HUES6 (cell line): ENCODE measurements around the gene TEX9.

Experiments used
- H3K27ac ChIP-seq: 2 replicates; pipeline ENCODE4 v1.7.0; 2013; ENCODE audit warnings: low read depth, mild to moderate bottlenecking, low read length, inconsistent platforms
- H3K27me3 ChIP-seq: 2 replicates; pipeline ENCODE4 v1.6.1; 2013; ENCODE audit warnings: low read length; ENCODE audit not compliant: control insufficient read depth, insufficient read depth
- H3K36me3 ChIP-seq: 2 replicates; pipeline ENCODE4 v1.6.1; 2013; ENCODE audit warnings: low read length; ENCODE audit not compliant: control insufficient read depth, insufficient read depth
- H3K4me1 ChIP-seq: 2 replicates; pipeline ENCODE4 v1.6.1; 2013; ENCODE audit warnings: low read length; ENCODE audit not compliant: control insufficient read depth, insufficient read depth
- H3K4me3 ChIP-seq: 2 replicates; pipeline ENCODE4 v1.5.1; 2013; ENCODE audit warnings: low read depth, low read length
- H3K9ac ChIP-seq: one replicate; pipeline ENCODE4 v1.6.1; 2013; ENCODE audit warnings: mild to moderate bottlenecking, low read length
- H3K9me3 ChIP-seq: 2 replicates; pipeline ENCODE4 v1.6.1; 2013; ENCODE audit warnings: low read depth, low read length; ENCODE audit not compliant: control insufficient read depth, insufficient read depth

Gene TEX9

DNA sequence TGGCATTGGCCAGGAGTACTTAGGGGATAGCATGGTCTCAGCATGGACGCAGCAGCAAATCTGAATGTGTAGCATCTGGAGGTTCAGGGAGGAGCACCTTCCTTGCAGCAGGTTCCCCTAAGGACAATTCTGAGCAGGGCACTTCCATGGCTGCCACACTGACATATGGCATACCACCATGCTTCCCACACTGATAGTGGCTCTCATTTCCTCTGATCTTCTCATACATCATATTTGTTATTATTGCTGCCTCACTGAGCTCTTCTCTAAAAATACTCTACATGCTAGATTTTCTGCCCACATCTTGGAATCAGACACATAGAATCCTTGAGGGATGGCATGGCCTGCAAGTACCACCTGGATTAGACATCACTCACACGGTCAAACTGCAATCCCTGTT is 107.1 kb downstream of the TEX9 start:
- H3K4me3 ChIP-seq, result no peak overlapping the region
- no peaks in the 10 kb centered on the region for H3K36me3 ChIP-seq
- no peaks in the 10 kb centered on the region for H3K4me1 ChIP-seq
- H3K27ac ChIP-seq, result no peak overlapping the region
- H3K9me3 ChIP-seq, result no peaks in the 10 kb centered on the region
- H3K9ac ChIP-seq, result no peak overlapping the region
- peaks cover 14% of the 10 kb centered on the region for H3K27me3 ChIP-seq

DNA sequence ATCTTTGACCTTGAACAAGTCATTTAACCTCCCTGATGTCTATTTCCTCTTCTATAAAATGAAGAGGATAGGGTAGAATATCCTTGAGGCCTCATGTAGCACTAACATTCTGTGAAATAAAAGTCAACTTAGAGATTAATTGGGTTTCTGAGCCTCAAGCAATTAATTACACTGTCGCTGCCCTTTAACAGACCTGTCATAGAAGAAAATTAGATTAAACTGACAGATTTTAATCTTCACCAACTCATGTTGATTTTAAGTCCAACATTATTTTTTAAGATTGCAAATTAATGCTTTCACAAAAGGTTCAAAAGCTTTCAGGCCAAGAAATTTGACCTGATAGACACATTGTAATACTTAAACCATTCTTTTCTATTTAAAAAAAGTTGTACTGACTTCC is 107.8 kb downstream of the TEX9 start:
- Histone ChIP-seq H3K4me3 (no peak overlapping the region), H3K9me3 (no peaks in the 10 kb centered on the region), H3K36me3 (no peaks in the 10 kb centered on the region), H3K27me3 (peaks cover 14% of the 10 kb centered on the region), H3K9ac (no peak overlapping the region), H3K27ac (no peak overlapping the region), H3K4me1 (no peaks in the 10 kb centered on the region)

DNA sequence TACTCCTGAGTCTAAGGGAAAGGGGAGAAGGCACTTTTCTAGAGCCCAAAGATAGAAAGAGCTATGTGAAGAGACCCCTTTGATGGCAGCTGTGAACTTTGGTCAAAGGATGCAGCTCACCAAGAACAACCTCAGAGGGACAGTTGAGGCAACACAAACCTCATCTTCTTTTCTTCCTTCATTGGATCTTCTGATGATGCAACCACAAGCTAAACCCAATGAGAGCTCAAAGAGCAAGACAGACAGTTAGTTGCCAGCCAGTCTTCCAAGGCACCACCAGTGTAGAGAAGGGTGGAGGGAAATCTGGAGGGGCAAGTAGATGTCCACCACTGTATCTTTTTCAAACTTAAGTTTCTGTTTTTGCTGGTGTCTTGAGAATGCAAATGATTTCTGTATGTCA is 110.1 kb downstream of the TEX9 start:
- no peak overlapping the region for H3K4me3 ChIP-seq
- peaks cover 4% of the 10 kb centered on the region; the same call in 1 of the 2 replicates for H3K27me3 ChIP-seq
- no peaks in the 10 kb centered on the region for H3K4me1 ChIP-seq
- no peak overlapping the region for H3K9ac ChIP-seq
- no peak overlapping the region for H3K27ac ChIP-seq
- no peaks in the 10 kb centered on the region for H3K9me3 ChIP-seq
- H3K36me3 ChIP-seq, result no peaks in the 10 kb centered on the region
